Measurements from ENCODE around the gene CACNB3.

Gene CACNB3

GRCh38 chr12:48788854-48789775, 29.2 kb upstream of the CACNB3 start, which contains the start of gene ADCY6:
TSS of gene ADCY6 (minus strand) at chr12:48789089. CDS start at chr12:48783434, 5,655 bp downstream.
- DNase-seq, result peak; percentile 11

GRCh38 chr12:48789858-48790326, 28.4 kb upstream of the CACNB3 start:
- DNase-seq, result no peak

GRCh38 chr12:48793696-48794095, 24.6 kb upstream of the CACNB3 start:
- DNase-seq, result no peak

GRCh38 chr12:48794870-48795269, 23.4 kb upstream of the CACNB3 start:
- DNase-seq, result no peak

DNA sequence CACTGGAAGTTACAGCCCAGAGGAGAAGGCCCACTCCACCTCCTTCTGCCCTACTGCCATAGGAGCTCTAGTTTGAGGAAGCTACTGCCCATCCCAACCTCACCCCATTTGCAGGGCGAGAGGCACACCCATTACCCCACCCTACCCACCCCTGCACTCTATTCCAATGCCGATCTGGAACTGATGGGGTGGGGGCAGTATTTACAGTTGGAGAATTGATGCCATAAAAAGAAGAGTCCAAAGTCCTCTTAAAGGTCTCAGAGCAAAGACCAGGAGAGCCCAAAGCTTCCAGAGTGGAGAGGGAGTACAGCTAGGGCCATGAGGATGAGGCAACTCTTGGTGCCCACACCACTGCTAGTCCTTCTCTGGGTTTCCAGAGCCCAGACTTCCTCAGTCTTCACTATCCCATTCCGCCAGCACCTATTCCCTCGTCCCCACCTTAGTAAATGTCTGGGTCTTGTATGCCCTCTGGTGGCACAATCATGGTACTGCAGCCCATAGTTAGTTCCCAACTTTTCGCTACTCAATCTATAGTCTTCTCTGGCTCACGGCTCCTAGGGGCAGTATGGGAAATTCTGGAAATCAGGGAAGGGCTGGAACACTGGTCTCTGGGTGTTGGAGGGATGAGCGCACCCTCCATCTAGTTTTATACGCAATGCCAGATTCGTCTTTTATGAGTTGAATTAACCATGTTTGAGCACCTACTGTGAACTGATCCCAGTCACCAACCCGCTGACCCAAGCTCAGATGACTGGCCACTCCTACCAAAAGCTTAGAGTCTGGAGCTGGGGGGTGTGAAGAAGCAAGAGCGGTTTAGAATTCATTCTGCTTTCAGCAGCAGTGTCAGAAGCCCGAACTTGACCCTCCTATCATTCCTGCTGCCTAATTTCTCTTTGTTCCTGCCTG, 22.5 kb upstream of the CACNB3 start:
- peak; percentile 69 for DNase-seq

DNA sequence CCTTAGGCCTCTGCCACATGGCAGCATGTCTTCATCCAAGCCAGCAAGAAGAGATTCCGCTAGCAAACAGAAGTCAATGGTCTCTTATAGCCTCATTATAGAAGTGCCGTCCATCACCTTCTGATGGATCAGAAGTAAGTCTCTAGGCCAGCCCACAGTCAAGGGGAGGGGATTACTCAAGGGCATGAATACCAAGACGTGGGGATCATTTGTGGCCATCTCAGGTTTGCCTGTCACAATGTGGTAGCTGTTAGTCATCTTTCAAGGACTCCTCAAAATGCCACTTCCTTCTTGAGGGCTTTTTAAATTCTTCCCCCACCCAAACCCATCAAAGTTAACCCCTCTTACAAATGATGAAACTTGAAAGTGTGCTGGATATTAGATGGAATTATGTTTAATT, 21.3 kb upstream of the CACNB3 start:
- DNase-seq, result peak; percentile 46

DNA sequence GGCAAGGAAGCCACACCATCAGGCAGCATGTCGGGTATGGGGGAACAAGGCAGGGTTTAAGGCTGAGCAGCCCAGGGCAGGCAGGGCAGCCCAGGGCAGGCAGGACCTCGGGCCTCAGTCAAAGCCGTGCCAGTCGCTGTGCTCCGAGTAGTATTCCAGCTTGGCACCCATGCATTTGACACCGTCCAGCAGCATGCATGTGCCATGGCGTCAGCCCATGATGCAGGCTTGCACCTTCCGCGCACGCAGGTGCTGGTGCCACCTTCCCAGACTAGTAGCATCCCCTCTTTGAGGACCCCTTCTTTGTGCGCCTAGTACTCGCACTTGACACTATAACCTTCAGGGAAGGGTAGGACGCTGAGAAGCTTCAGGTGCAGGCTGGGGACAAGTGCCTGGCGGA, 17.8 kb upstream of the CACNB3 start:
- no peak for DNase-seq

DNA sequence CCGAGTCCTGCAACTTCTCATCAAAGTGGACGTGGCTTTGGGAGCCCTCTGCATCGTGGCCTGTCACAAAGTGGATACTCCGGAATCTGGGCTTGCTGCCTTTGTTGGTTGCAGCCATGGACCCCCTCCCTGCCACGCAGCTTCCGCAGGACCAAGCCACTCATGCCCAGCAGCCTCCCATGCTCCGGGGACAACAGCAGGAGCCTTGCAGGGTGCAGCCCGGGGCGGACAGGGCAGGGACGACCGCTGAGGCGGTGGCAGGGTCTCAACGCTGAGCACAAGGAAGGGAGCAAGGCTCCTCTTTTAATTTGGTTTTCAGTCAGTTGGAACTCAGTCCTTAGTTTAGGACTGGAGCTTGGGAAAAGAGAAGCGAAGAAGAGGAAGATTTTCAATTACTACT, 17.3 kb upstream of the CACNB3 start:
- no peak for DNase-seq

DNA sequence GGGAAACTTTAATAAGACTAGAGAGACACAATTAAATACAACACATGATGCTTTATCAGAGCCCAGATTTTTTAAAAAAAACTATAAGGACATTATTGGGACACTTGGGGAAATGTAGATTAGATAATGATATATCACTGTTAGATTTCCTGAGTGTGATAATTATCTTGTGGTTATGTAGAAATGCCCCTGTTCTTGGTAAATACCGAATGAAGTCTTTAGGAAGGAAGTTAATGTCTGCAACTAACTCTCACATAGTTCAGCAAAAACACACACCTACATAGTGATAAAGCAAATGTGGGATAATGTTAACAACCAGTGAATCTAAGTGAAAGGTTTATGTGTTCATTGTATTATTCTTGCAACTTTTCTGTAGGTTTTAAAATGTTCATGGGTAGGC, 14.6 kb upstream of the CACNB3 start:
- no peak for DNase-seq

GRCh38 chr12:48807981-48808380, 10.3 kb upstream of the CACNB3 start:
- no peak for DNase-seq

- DNase-seq, result no peak
Observed at GRCh38 chr12:48810903-48811431, 7.3 kb upstream of the CACNB3 start.

GRCh38 chr12:48811437-48812090, 6.7 kb upstream of the CACNB3 start:
- DNase-seq, result no peak

- DNase-seq, result no peak
Observed at GRCh38 chr12:48812389-48812788, 5.9 kb upstream of the CACNB3 start.

- no peak for DNase-seq
Observed at GRCh38 chr12:48813465-48814261, 4.6 kb upstream of the CACNB3 start.

- peak; percentile 86 for DNase-seq
Observed at GRCh38 chr12:48814262-48815125, 3.8 kb upstream of the CACNB3 start.

DNA sequence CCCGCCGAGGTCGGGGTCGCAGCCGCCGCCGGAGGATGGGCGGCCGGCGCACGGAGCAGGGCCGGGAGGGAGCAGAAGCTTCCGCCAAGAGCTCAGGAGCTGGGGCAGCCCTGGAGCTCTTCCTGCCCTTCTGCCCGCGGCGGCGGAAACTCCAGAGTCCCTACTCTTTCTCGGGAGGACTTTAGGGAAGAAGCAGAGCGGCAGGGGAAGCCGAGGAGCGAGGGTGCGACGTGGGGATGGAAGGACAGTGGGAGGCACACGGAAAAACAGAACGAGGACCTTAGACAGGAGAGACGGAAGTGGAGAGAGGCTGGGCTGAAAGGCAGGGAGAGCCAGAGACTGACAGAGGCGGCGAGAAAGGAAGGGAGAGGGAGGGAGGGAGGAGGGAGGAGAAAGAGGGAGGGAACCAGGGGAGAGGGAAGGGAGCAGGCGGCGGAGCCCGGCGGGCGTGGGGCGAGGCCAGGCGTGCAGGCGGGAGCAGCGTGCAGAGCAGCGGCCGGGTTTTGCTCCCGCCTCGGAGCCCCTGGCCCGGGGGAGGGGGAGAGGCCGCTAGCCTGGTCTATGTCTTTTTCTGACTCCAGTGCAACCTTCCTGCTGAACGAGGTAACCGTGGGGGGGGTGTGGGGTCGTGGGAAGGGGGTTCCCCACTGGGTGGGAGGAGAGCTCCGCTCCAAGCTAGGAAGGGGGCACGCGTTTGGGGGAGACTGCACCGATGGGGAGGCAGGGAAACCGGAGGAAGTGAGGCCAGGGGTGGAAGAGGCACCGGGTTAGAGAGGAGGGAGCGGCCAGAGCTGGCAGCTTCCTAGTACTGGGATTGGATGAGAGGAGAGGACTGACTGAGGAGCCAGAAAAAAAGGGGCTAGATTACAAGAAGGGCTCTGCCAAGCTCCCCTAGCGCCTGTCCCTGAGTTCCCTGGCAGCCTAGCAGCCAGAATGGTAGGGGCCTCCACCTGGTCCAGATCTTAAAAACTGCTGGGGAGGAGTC, 2.9 kb upstream of the CACNB3 start:
- DNase-seq, result peak; percentile 57

DNA sequence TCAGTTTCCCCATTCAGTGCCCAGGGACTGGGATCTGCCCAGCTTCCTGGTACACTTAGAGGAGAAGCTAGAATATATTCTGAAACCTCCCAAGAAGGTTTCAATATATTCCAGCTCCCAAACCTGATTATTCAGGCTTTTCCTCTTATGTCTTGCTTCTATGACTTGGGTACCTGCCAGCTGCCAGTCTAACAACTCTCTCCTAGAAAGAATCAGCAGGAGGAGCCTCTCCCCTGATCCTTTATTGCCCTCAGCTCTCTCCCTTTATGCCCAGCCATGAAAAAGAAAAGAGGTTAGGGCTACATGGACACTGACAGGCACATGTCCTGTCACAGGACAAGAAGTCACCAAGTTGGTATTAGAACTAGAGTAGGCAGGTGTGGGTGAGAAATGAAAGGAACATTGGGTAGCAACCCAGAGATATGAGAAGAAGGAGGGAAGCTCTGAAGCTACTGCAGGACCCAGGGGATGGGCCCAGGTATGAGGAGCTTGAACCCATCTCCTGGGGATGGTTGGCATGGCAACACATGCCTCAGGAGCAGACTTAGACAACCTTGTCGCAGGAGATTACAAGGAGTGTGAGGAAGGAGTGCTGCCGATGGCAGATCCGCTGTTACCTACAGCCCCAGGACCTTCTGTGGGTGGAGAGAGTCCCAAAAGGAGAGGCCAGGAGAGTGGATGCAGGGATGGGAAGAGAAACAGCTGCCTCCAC, 2.0 kb upstream of the CACNB3 start:
- no peak for DNase-seq

- no peak for DNase-seq
Observed at GRCh38 chr12:48818831-48819590, 715 bp downstream of the CACNB3 start.
